ENCODE data around the gene SYNPO2.
A peak's percentile ranks its signal among the peaks of the same experiment; 100 is the strongest.
"Not testable (repeated sequence)": the region's sequence is repeated elsewhere in the genome, so short reads cannot be mapped to it uniquely, and the experiment has no call there.

Gene SYNPO2

GRCh38 chr4:118977100-118977499 is 88.4 kb downstream of the SYNPO2 start:
- FAIRE-seq, result not testable (repeated sequence)

DNA sequence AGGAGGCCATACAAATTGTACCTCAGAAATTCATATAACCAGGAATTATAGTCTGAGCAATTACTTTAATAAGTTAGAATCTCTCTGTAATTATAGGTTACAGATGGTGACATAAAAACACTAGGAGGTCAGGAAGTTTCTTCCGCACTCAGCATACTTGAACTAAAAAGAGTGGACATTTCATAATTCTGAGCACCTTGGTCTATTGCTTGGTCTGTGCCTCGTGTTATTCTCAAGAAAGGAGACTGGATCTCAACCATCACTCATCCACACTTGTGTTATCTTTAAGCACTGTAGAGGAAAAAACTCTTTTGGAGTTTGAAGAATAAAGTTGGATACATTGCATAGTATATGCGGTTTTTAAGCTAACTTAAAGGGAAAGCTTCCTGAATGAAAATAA is 91.1 kb downstream of the SYNPO2 start:
- no peak for FAIRE-seq

GRCh38 chr4:118981171-118981838 is 92.7 kb downstream of the SYNPO2 start:
- no peak for FAIRE-seq

DNA sequence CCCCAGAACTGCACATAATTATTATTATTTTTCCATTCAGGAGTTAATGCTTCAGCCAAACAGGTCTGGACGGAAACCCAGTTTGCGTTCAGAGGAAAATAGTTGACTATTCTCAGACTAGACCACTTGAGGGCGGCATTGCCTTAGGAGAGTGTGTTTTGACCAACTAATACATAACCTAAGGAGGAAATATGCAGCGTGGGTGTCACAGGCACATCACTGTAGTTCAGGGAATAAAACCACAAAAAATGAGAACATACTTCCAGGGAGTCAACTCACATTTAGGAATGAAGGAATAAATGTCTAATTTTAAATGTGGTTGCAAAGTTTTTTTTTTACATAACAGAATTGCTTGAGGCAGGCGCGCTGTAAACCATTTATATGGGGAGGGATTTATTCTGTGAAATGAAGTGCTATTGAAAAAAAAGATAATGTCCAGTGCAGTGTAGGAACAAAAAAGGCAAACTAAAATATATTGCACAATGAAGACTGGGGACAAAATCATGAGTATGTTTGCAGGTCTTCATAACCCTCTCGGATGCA is 93.3 kb downstream of the SYNPO2 start:
- peak; percentile 90 for FAIRE-seq

DNA sequence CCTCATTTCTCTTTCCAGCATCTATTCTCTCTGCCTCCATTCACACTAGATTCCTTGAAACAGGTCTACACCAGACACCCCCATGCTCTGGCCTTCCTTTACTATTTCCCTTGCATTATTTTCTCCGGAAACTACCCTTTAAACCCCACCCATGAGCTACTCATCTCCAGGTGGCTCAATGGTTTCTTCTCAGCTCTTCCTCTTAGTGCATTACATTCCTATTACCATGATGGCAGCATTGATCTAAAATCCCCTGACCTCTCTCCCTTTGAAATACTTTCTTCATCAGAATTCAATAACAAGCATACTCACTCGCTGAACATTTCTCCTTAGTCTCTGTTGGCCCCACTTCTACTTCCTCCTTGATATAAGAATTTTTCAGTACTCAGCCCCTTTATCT is 94.6 kb downstream of the SYNPO2 start:
- FAIRE-seq, result no peak

DNA sequence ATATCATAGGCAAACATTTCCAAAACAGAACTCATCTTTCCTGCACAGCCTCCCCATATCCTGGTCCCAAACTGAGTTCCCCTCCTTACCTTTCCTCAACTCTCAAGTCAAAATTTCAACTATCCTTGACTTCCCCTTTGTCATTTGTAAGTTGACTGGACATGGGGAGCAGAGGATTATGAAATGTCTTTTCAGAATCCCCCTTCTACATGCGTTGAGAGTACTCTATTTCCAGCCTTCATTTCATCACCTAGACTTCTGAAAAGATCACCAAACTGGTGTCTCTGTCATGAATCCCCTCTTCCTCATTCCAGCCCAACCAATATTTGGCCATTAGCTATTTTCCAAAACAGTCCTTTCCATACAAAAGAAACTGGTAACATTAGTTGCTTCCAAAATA is 95.2 kb downstream of the SYNPO2 start:
- no peak for FAIRE-seq

DNA sequence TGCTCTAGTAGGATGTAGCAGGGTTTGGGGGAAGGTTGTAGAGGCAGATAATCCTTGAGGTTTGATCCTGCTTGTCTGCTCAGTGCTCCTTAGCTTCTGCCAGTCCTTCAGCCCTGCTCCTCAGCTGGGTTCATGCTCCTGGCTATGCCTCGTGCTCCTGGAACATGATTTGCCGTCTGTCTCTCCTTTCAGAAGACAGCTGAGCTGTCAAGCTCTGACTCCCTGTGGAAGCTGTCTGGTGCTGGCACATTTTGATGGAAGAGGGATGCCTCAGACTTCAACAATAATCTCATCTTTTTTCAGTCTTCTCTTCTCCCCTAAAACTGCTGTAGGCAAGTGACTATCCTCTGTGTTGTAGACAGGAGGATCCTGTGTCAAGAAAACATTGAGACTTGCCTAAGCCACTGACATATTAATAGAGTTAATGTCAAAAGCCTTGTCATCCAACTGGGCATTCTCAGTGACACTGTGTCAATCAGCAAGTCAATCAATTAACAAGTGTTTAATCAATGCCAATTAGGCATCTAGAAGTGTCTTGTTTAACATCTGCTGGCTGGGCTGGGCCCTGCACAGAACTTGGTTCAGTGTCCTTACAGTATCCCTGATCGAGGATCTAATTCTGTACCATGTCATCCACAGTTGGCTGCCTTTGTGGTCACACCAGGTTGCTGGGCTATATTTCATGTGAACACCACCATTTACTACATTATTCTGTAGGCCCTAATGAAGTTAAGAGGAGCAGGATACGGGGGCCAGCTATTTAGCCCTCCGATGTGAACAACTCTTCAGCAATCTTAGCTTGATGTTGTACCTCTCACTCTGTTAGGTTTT is 96.7 kb downstream of the SYNPO2 start:
- no peak for FAIRE-seq

DNA sequence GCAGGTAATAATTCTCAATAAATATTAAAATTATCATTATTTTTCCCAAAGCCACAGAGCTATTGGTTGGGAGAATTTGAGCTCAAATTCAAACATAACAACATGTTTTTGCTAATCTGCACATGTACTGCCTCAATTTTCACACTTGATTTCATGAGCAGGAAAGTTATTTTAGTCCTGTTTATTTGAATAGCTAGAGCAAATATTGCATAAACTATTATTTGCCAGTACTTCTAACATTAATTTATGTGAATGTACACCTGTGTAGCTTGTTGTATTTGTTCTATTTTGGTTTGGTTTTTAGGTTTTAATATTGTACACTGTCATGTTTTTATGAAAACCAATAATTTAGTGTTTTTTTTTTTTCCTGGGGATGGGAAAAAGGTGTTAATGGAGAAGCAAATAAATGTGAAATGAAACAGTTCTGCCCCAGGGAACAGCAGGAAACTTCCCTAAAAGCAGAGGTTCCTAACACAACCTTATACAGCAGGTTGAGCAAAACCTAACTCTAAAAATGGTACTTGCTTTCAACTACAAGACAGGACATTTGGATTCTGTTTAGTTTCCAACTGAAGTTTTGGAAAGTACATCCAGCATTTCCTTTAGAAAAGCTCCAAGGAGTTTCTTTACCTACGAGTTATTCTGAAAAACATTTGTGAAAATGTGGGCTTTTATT is 99.4 kb downstream of the SYNPO2 start:
- no peak for FAIRE-seq

- no peak for FAIRE-seq
Measured at GRCh38 chr4:118988635-118988972, 100.0 kb downstream of the SYNPO2 start.

DNA sequence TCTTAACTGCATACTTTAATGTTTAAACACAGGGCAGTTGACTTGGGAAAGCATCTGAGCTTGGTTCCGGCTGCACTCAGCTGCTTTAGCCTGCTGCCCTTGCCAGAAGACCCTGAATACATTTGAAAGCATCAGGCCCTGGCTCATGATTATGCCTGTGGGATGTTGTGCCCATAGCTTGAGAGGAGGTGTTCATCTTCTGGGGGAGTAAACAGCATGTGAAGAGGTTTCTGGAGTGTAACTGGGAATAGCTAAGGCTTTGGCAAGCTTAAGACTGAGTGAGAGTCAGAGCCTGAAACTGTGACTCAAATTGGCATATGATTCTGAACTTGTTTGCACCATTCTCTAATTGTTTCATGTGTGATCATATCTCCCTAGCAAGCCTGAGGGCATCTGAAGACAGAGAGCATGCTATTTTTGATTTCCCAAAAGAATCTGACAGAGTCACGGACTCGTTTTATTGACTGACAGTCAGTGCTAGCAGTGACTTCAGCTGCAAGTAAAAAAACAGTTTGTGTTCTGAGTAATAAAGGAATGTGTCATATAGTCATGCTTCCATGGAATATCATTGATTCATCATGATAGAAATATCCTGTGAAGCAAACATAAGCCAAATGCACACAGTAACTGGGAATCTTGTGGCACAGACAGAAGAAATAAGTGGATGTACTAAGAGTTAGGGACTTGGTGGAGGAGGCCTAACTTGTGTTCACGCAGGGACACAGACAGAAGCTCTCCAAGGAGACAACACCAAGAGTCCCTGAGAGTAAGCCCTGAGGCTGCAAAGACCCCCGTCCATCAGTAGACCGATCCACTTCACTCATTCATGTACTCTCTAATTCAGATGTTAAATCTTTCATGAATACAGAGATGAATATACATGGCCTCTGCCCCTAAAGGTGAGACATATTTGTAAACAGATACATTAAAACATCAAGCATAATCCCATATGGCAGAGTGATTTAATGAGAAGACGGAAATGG is 100.7 kb downstream of the SYNPO2 start:
- no peak for FAIRE-seq

- no peak for FAIRE-seq
Measured at GRCh38 chr4:118991686-118992085, 103.0 kb downstream of the SYNPO2 start.

DNA sequence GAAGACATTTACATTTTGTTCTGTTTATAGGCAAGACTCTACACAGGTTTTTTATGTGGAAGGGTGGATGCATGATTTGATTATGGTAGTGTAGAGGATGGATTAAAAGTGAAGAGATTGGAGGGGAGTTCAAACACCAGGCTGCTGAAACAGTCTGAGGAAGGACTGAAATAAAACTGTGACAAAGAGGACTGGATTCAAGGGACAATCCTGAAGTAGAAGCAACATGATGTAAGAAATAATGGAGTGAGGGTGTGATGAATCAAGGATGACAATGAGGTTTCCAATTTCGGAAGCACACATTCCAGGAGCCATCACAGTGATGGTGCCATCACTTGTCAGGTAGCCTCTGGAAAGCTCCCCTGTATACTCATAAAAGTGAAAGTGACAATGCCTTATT is 103.5 kb downstream of the SYNPO2 start:
- no peak for FAIRE-seq

DNA sequence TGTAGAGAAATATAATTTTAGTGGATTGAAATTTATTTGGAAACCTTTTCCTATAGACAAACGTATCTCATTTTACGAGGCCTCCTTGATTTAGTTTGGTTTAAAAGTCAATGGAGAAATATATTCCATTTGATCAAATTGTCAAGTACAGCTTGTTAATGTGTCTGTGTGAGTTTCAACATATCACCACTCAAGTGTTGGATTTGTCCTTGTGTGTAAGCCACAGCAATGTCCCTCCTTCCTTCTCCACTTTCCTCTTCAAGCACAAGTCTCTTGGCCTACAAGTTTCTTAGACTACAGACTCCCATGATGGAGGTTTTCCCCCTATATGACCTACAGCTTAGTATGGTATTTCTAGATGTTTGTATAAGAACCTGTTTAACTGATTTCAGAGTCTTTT is 104.7 kb downstream of the SYNPO2 start:
- no peak for FAIRE-seq

DNA sequence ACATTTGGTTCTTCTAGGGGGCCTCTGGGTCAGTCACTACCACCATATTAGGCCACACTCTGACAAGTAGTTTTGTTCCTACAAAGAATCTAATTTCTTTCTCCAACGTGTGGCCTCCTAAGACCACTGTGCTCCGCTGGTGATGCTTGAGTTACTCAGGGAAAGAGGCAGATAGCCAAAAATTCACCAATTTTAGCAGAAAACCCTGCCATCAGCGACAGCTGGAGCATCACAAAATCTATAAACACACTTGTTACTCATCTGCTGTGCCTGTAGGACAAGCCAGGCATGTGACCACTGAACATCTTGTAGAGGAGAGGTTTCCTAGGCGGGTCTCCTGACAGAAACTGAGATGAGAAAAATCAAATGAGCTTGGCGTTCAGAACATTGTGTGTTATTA is 105.4 kb downstream of the SYNPO2 start:
- FAIRE-seq, result no peak

GRCh38 chr4:118995693-118996391 is 107.2 kb downstream of the SYNPO2 start:
- no peak for FAIRE-seq

- FAIRE-seq, result no peak
Measured at GRCh38 chr4:118997601-118998000, 108.9 kb downstream of the SYNPO2 start.

GRCh38 chr4:118999919-119000318 is 111.3 kb downstream of the SYNPO2 start:
- FAIRE-seq, result no peak

GRCh38 chr4:119000400-119000799 is 111.7 kb downstream of the SYNPO2 start:
- no peak for FAIRE-seq

GRCh38 chr4:119002476-119002875 is 113.8 kb downstream of the SYNPO2 start:
- no peak for FAIRE-seq

GRCh38 chr4:119003001-119003400 is 114.3 kb downstream of the SYNPO2 start:
- FAIRE-seq, result not testable (repeated sequence)

- no peak for FAIRE-seq
Measured at GRCh38 chr4:119005928-119006460, 117.3 kb downstream of the SYNPO2 start.

DNA sequence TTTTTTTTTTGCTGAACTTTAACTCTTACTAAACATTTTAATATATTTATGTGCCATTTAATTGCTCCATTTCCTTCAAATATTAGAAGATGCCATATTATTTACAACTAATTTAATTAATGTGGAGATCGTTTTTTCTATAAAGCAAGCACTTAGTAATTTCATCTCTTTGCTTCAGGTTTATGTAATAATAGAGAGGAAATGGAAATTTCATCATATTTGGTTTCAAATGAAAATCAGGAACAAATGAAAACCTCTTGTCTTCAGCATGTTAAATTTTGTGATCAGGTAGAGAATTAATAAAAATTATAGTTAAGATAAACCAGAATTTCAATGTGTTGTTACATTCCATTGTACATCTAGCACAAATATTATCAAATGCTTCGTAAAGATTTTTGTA is 120.1 kb downstream of the SYNPO2 start:
- no peak for FAIRE-seq

All from G401.6 (cell line).